HK-2 (cell line): Measurements from ENCODE around the gene PCDHGC5.
A peak's percentile ranks its signal among the peaks of the same experiment; 100 is the strongest.

Source experiments
- DNase-seq: peaks from one replicate; pipeline ENCODE4 v3.0.0-alpha.2; 2018; ENCODE audit not compliant: unreplicated experiment

Gene PCDHGC5

DNA sequence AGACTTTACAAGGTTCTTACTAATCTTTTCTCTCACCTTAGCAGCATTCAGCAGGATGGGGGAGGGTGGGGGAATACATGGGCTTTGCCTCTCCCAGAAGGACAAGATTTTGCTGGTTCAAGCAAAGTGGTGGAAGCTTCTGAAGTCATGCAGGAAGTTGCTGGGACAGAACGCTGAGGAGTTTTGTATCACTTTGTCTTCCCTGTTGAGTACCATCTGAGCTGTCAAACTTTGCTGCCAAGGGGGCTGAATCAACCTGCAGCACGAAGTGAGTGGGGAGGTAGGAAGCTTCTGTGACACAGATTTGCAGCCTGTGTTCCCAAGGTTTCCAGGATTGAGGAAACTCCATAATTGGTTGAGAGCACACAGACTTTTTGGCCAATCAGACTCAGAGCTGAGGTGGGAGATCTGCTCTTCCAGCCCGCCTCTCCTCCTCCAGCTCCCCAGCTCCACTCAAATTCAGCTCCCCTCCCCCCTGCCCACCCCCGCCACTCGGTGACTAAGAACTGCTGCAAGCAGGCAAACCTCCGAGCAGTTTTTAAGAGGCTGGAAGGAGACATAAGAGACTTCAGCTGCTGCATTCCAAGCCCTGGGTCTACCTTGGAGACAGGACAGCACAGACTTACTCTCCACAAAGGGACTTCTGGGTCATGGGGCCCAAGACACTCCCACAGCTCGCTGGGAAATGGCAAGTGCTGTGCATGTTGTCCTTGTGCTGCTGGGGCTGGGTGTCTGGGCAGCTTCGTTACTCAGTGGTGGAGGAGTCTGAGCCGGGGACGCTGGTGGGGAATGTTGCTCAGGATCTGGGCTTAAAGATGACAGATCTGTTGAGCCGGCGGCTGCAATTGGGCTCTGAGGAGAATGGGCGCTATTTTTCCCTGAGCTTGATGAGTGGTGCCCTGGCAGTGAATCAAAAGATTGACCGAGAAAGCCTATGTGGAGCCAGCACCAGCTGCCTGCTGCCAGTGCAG lies at the start of gene PCDHGC5:
TSS of gene PCDHGC5 (plus strand) at position 491 of the 971 bp plus-strand sequence. CDS start at position 651, 160 bp downstream.
- peak; percentile 28 for DNase-seq

GRCh38 chr5:141439411-141440141 lies 49.3 kb upstream of the PCDHGC5 start:
- no peak for DNase-seq

DNA sequence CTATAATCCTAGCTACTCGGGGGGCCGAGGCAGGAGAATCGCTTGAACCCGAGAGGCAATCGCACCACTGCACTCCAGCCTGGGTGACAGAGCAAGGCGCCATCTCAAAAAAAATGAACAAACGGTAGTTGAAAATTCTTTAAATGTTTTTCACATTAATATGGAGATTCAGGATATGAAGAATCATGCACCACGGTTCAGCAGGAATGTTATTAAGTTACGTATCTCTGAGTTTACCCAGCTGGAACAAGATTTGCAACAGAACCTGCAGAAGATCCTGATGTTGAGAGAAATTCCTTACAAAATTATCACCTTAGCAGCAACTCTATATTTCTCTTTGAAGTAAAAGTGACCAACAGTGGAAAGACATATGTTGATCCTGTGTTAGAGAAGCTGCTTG lies 48.5 kb upstream of the PCDHGC5 start:
- DNase-seq, result no peak

- DNase-seq, result no peak
Observed at GRCh38 chr5:141441571-141442170, 47.2 kb upstream of the PCDHGC5 start.

DNA sequence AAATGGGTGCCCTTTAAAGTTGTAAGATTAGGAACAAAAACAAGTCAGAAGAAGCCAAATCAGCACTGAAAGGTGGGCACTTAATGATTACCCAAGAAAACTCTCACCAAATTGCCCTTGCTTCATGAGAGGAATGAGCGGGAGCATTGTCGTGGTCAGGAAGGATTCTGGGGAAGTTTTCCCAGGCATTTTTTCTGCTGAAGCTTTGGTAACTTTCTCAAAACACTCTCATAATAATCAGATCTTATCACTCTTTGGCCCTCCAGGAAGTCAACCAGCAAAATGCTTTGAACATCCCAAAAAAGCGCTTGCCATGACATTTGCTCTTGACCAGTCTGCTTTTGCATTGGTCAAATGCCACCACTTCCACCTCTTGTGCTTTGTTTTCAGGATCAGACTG lies 23.5 kb upstream of the PCDHGC5 start:
- DNase-seq, result no peak

- peak; percentile 86 for DNase-seq
Observed at GRCh38 chr5:141475625-141476131, 13.2 kb upstream of the PCDHGC5 start, which contains the start of gene PCDHGC3. PCDHGC3 (plus strand) TSS chr5:141475966; CDS start chr5:141476117, 151 bp downstream.

- peak; percentile 33 for DNase-seq
Observed at GRCh38 chr5:141476132-141476911, 12.6 kb upstream of the PCDHGC5 start.

GRCh38 chr5:141477044-141477575 lies 11.8 kb upstream of the PCDHGC5 start:
- no peak for DNase-seq

DNA sequence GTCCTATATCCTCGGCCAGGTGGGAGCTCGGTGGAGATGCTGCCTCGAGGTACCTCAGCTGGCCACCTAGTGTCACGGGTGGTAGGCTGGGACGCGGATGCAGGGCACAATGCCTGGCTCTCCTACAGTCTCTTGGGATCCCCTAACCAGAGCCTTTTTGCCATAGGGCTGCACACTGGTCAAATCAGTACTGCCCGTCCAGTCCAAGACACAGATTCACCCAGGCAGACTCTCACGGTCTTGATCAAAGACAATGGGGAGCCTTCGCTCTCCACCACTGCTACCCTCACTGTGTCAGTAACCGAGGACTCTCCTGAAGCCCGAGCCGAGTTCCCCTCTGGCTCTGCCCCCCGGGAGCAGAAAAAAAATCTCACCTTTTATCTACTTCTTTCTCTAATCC lies 11.1 kb upstream of the PCDHGC5 start:
- DNase-seq, result no peak

DNA sequence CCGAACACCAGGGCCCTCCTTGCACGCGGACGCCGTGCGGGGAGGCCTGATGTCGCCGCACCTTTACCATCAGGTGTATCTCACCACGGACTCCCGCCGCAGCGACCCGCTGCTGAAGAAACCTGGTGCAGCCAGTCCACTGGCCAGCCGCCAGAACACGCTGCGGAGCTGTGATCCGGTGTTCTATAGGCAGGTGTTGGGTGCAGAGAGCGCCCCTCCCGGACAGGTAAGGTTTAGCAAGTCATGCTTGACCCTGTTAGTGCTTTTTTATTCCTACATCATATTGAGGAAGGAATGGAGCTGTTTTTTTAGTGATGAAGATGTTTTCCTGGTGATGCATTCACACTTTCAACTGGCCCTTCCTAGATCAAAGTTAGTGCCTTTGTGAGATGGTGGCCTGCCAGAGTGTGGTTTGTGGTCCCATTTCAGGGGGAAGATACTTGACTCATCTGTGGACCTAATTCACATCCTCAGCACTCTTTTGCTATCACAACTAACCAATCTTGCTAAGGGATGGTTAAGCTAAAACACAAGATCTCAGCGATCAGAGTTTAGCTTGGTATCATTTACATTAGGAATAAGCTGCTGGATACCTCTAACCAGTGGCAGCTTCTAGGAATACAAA lies 10.4 kb upstream of the PCDHGC5 start:
- DNase-seq, result no peak

GRCh38 chr5:141479776-141480175 lies 9.1 kb upstream of the PCDHGC5 start:
- no peak for DNase-seq

DNA sequence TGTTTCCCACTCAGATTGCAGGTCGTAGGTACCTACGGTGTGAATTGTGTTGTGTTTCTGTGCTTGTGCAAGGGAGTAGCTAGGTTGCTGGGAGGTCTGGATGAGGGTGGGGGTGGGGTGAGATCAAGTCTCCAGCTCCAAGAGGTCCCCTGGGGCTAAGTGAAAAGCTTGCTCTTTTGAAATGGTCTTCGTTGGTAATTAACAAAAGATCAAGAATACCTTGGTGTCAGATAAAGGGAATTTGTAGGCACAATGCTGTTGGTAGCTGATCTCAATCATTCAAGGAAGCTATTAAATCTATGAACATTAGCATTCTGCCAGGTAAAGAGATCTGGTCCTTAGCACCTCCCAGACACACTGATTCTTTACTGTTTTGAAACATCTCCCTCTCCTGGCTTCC lies 5.0 kb upstream of the PCDHGC5 start:
- no peak for DNase-seq

GRCh38 chr5:141484310-141484640 lies 4.6 kb upstream of the PCDHGC5 start:
- DNase-seq, result no peak

DNA sequence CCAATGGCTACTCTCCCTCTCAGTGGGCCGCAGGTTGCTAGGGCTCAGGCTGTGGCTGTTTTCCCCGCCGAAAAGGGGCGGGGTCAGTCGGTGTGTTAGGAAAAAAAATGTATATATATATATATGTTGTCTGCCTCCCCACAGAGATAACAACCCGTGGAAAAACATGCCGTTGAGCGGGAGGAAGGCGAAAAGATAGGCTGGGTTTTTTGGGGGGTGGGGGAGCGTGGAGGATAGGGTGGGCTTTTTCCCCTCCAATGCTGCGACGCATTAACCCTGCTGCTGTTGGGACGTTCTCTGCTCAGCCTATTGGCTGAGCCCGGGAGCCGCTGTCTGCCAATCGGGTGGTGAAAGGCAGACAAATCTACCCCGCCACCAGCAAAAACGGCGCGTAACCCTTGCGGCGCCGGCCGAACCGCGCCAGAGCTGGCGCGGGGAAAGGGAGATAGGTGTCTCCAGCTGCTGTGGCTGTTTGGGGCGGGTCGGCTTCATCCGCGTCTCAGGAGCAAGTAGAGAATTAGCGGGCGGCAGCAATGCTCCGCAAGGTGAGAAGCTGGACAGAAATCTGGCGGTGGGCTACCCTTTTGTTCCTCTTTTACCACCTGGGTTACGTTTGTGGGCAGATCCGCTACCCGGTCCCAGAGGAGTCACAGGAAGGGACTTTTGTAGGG lies 4.1 kb upstream of the PCDHGC5 start, which contains the start of gene PCDHGC4:
TSS of gene PCDHGC4 (plus strand) at position 390 of the 671 bp plus-strand sequence. CDS start at position 534, 144 bp downstream.
- no peak for DNase-seq

GRCh38 chr5:141485321-141486055 lies 3.4 kb upstream of the PCDHGC5 start:
- no peak for DNase-seq

GRCh38 chr5:141486091-141486490 lies 2.8 kb upstream of the PCDHGC5 start:
- DNase-seq, result no peak

DNA sequence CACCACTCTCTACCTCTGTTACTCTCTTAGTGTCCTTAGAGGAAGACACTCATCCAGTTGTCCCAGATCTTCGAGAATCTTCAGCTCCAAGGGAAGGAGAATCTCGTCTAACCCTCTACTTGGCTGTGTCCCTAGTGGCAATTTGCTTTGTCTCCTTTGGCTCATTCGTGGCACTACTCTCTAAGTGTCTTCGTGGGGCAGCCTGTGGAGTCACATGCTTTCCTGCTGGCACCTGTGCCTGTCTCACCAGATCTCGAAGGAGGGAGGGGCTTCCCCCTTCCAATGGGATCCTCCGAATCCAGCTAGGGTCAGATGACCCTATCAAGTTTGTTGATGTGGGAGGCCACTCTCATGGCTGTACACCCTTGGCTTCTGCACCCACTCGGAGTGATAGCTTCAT lies 1.8 kb upstream of the PCDHGC5 start:
- DNase-seq, result no peak

GRCh38 chr5:141489841-141490240 lies 960 bp downstream of the PCDHGC5 start:
- DNase-seq, result no peak

DNA sequence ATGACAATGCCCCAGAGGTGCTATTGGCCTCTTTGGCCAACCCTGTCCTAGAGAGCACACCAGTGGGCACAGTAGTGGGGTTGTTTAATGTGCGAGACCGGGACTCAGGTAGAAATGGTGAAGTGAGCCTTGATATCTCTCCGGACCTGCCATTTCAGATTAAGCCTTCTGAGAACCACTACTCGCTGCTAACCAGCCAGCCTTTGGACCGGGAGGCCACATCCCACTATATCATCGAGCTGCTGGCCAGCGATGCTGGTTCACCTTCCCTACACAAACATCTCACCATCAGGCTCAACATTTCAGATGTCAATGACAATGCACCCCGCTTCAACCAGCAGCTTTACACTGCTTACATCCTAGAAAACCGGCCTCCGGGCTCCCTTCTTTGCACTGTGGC lies 1.4 kb downstream of the PCDHGC5 start:
- DNase-seq, result no peak
